GM12864 (cell line): ENCODE measurements around the gene HOXA1.

Experiments used
- DNase-seq: peaks from one replicate; pipeline ENCODE4 v3.0.0-alpha.2; 2011; ENCODE audit warnings: low read depth
- H3K4me3 ChIP-seq: 2 replicates; pipeline ENCODE4 v1.5.1; 2011; ENCODE audit warnings: mild to moderate bottlenecking, low read depth, low read length, control low read depth
- CTCF ChIP-seq: IDR thresholded peaks from 2 replicates; pipeline ENCODE4 v1.5.1; 2011; ENCODE audit warnings: low read depth, mild to moderate bottlenecking, moderate library complexity, low read length, control low read depth, inconsistent platforms; ENCODE audit errors: missing control alignments

The HOXA1 gene

GRCh38 chr7:27079234-27079975 is 16.4 kb downstream of the HOXA1 start:
- TF ChIP-seq CTCF: no peak
- no peak for DNase-seq
- no peak overlapping the region for H3K4me3 ChIP-seq

- TF ChIP-seq CTCF: no peak
- no peak for DNase-seq
- no peak overlapping the region for H3K4me3 ChIP-seq
These were observed 17.1 kb downstream of the HOXA1 start for GRCh38 chr7:27078616-27079233.

- TF ChIP-seq CTCF: no peak
- DNase-seq: no peak
- H3K4me3 ChIP-seq: no peak overlapping the region
These were observed 22.7 kb downstream of the HOXA1 start for GRCh38 chr7:27073076-27073475.

- TF ChIP-seq CTCF: no peak
- DNase-seq: no peak
- no peak overlapping the region for H3K4me3 ChIP-seq
These were observed 24.0 kb downstream of the HOXA1 start for GRCh38 chr7:27071622-27072390.

- no peak overlapping the region for H3K4me3 ChIP-seq
- no peak for TF ChIP-seq CTCF
- DNase-seq: no peak
These were observed 27.5 kb downstream of the HOXA1 start for GRCh38 chr7:27068259-27068658.

GRCh38 chr7:27066148-27066547 is 29.7 kb downstream of the HOXA1 start:
- no peak for DNase-seq
- H3K4me3 ChIP-seq: no peak overlapping the region
- TF ChIP-seq CTCF: no peak
